HCT116 (cell line): ENCODE results near the gene CCDC116. TPM values are rescaled to one million over a fixed set of nuclear protein-coding genes. Genes with fewer than 3 reads are reported as not detected.

ENCODE experiments used
- ATAC-seq: fragments of 200-7000 bp; cut with Tn5 transposase; 2 replicates; pipeline ENCODE4 v1.9.1; 2020; ENCODE audit warnings: mild to moderate bottlenecking, moderate library complexity
- BruUV-seq: library from RNA; stranded (reverse); fragments of 400-500 nt; replicated peaks from 2 replicates; lab custom pipeline; 2021; lab: Mats Ljungman, UMichigan
- CTCF ChIA-PET: fragments of 300-600 bp; sonication (Branson Sonifier 250); formaldehyde crosslinking; loops from one replicate; lab custom pipeline; 2021; ENCODE audit warnings: antibody characterized with exemption; lab: Charles Lee
- POLR2A ChIA-PET: fragments of 300-600, 350-600 bp; sonication (Branson Sonifier 250); formaldehyde crosslinking; loops from one replicate; lab custom pipeline; 2021; ENCODE audit warnings: antibody characterized with exemption; lab: Charles Lee
- RAD21 ChIA-PET, 2 experiments: fragments of 300-600 bp; sonication (Branson Sonifier 250); formaldehyde crosslinking; loops; one replicate each; lab custom pipeline; 2023; ENCODE audit warnings: low total read pairs in 2 of 2; ENCODE audit not compliant: uncharacterized antibody in 2 of 2, unreplicated experiment in 2 of 2, low non-redundant PET in 1 of 2; lab: Charles Lee
- DNase-seq: peaks from one replicate; pipeline ENCODE4 v3.0.0-alpha.2; 2010; ENCODE audit warnings: low read depth, low spot score
- H2AFZ ChIP-seq: fragments of 200-600 bp; shearing (Covaris generic), sonication (generic); 2 replicates; pipeline ENCODE4 v1.6.1; 2017; ENCODE audit warnings: low read depth, mixed run types, mixed read lengths, antibody characterized with exemption, low read length; ENCODE audit not compliant: poor library complexity, severe bottlenecking
- H3K27ac ChIP-seq: 2 replicates; pipeline ENCODE4 v1.5.1; 2012; ENCODE audit warnings: low read depth, low read length
- H3K27me3 ChIP-seq: fragments of 200-600 bp; sonication (generic); 2 replicates; pipeline ENCODE4 v1.6.1; 2016; ENCODE audit warnings: mixed run types, low read length, mixed read lengths; ENCODE audit not compliant: insufficient read depth
- H3K36me3 ChIP-seq, 2 experiments: fragments of 200-500 bp in 1 of 2; fragments of 200-600 bp in 1 of 2; sonication (Bioruptor generic) in 1 of 2; sonication (generic) in 1 of 2; 2 replicates each; pipeline versions ENCODE4 v1.5.1 to v1.6.1; 2014 to 2016; ENCODE audit warnings: low read length in 2 of 2, inconsistent platforms in 1 of 2, mixed read lengths in 1 of 2, mixed run types in 1 of 2; ENCODE audit not compliant: insufficient read depth in 2 of 2, control insufficient read depth in 1 of 2
- H3K4me1 ChIP-seq, 2 experiments: fragments of 200-600 bp in 1 of 2; sonication (generic) in 1 of 2; 2 replicates each; pipeline versions ENCODE4 v1.5.1 to v1.6.1; 2012 to 2017; ENCODE audit warnings: low read length in 2 of 2, inconsistent platforms in 1 of 2, mild to moderate bottlenecking in 1 of 2, mixed read lengths in 1 of 2, mixed run types in 1 of 2, moderate library complexity in 1 of 2; ENCODE audit not compliant: insufficient read depth in 2 of 2, control insufficient read depth in 1 of 2
- H3K4me2 ChIP-seq: fragments of 200-600 bp; sonication (generic); 2 replicates; pipeline ENCODE4 v1.6.1; 2017; ENCODE audit warnings: mixed run types, low read length, mixed read lengths
- H3K4me3 ChIP-seq, 2 experiments: fragments of 200-600 bp in 1 of 2; sonication (generic) in 1 of 2; replicated peaks in 1 of 2; 2 replicates each; pipeline ENCODE4 v1.5.1; 2011 to 2016; ENCODE audit warnings: low read length in 2 of 2, control low read depth in 1 of 2, low read depth in 1 of 2, mild to moderate bottlenecking in 1 of 2, mixed read lengths in 1 of 2, mixed run types in 1 of 2
- H3K79me2 ChIP-seq: fragments of 200-600 bp; sonication (generic); 2 replicates; pipeline ENCODE4 v1.6.1; 2017; ENCODE audit warnings: mild to moderate bottlenecking, mixed run types, low read length, moderate library complexity, mixed read lengths; ENCODE audit not compliant: insufficient read depth
- H3K9ac ChIP-seq: fragments of 200-600 bp; sonication (generic); 2 replicates; pipeline ENCODE4 v1.6.1; 2016; ENCODE audit warnings: low read length, mixed read lengths
- H3K9me2 ChIP-seq: fragments of 200-600 bp; sonication (generic), shearing (Covaris generic); 2 replicates; pipeline ENCODE4 v1.6.1; 2017; ENCODE audit warnings: mixed run types, mild to moderate bottlenecking, moderate library complexity; ENCODE audit not compliant: insufficient read depth
- H3K9me3 ChIP-seq, 2 experiments: fragments of 200-500 bp in 1 of 2; fragments of 200-600 bp in 1 of 2; sonication (Bioruptor generic) in 1 of 2; sonication (generic) in 1 of 2; 2 replicates each; pipeline ENCODE4 v1.6.1; 2014 to 2017; ENCODE audit warnings: low read length in 2 of 2, mixed read lengths in 2 of 2, inconsistent platforms in 1 of 2, low read depth in 1 of 2, mild to moderate bottlenecking in 1 of 2, mixed run types in 1 of 2, moderate library complexity in 1 of 2; ENCODE audit not compliant: control insufficient read depth in 1 of 2, insufficient read depth in 1 of 2
- H4K20me1 ChIP-seq: fragments of 200-600 bp; sonication (generic), shearing (Covaris generic); 2 replicates; pipeline ENCODE4 v1.6.1; 2017; ENCODE audit warnings: mixed run types, mild to moderate bottlenecking, moderate library complexity; ENCODE audit not compliant: insufficient read depth
- ATF3 ChIP-seq: IDR thresholded peaks from 2 replicates; pipeline ENCODE4 v1.6.1; 2012
- CBX3 ChIP-seq: IDR thresholded peaks from 2 replicates; pipeline ENCODE4 v1.6.1; 2012; ENCODE audit warnings: low read depth
- CEBPB ChIP-seq: IDR thresholded peaks from 2 replicates; pipeline ENCODE4 v1.6.1; 2012; ENCODE audit warnings: low read depth
- CTCF ChIP-seq, 3 experiments: fragments of 200-600 bp in 1 of 3; sonication (generic) in 1 of 3; IDR thresholded peaks in 2 of 3; conservative IDR thresholded peaks in 1 of 3; 2 replicates each; pipeline ENCODE4 v1.5.1; 2012 to 2017; ENCODE audit warnings: low read depth in 2 of 3, low read length in 2 of 3, antibody characterized with exemption in 1 of 3, borderline replicate concordance in 1 of 3, control low read depth in 1 of 3, mild to moderate bottlenecking in 1 of 3, mixed read lengths in 1 of 3, mixed run types in 1 of 3, moderate library complexity in 1 of 3; ENCODE audit not compliant: insufficient read depth in 1 of 3
- ELF1 ChIP-seq: IDR thresholded peaks from 2 replicates; pipeline ENCODE4 v1.6.1; 2012; ENCODE audit warnings: low read depth, borderline replicate concordance
- EZH2 ChIP-seq: fragments of 200-600 bp; sonication (generic); IDR thresholded peaks from 2 replicates; pipeline ENCODE4 v1.6.1; 2017; ENCODE audit warnings: antibody characterized with exemption, mixed run types
- EZH2phosphoT487 ChIP-seq: fragments of 200-600 bp; IDR thresholded peaks from 2 replicates; pipeline ENCODE4 v1.6.1; 2018; ENCODE audit warnings: antibody characterized with exemption, borderline replicate concordance
- JUND ChIP-seq: IDR thresholded peaks from 2 replicates; pipeline ENCODE4 v1.6.1; 2012
- MAX ChIP-seq: IDR thresholded peaks from 2 replicates; pipeline ENCODE4 v1.6.1; 2012
- POLR2AphosphoS5 ChIP-seq: IDR thresholded peaks from 2 replicates; pipeline ENCODE4 v1.6.1; 2011; ENCODE audit warnings: mild to moderate bottlenecking, low read depth, low read length, moderate library complexity
- SP1 ChIP-seq: IDR thresholded peaks from 2 replicates; pipeline ENCODE4 v1.6.1; 2012; ENCODE audit warnings: low read depth
- SRF ChIP-seq: IDR thresholded peaks from 2 replicates; pipeline ENCODE4 v1.6.1; 2012; ENCODE audit warnings: low read depth
- TCF7L2 ChIP-seq: IDR thresholded peaks from 2 replicates; pipeline ENCODE4 v1.7.0; 2011; ENCODE audit warnings: borderline replicate concordance, inconsistent platforms; ENCODE audit not compliant: insufficient read depth, insufficient read length; ENCODE audit errors: extremely low read depth
- YY1 ChIP-seq: IDR thresholded peaks from 2 replicates; pipeline ENCODE4 v1.6.1; 2011; ENCODE audit warnings: low read length, low read depth, moderate library complexity, mild to moderate bottlenecking; ENCODE audit not compliant: insufficient replicate concordance; ENCODE audit errors: extremely low read depth
- ZFX ChIP-seq: fragments of 450-650 bp; IDR thresholded peaks from 2 replicates; pipeline ENCODE4 v1.6.1; 2017
- intact Hi-C: fragments of 100-400 bp; cut with micrococcal nuclease; formaldehyde crosslinking; loops from 2 replicates; pipeline ENCODE4 v1.10.0; 2022
- total RNA-seq: library from RNA; stranded (reverse); gene quantifications from one replicate; pipeline ENCODE4 v1.2.1, GENCODE V29; 2021; ENCODE audit not compliant: unreplicated experiment

Gene CCDC116
- total RNA-seq, 1 experiment from 2014 or later: 0.66 TPM

GRCh38 chr22:21672107-21672629 lies 39.6 kb downstream of the CCDC116 start:
- no peak overlapping the region for H2AFZ ChIP-seq
- RAD21 ChIA-PET: no interaction called here
- H3K9me2 ChIP-seq: no peaks in the 10 kb centered on the region
- intact Hi-C loops: no loop called here
- H3K27ac ChIP-seq: no peak overlapping the region
- no peak overlapping the region for H3K4me3 ChIP-seq
- DNase-seq (no peak), ATAC-seq (no peak)
- POLR2A ChIA-PET: no interaction called here
- H3K27me3 ChIP-seq: no peaks in the 10 kb centered on the region
- peaks cover 29% of the 10 kb centered on the region for H3K79me2 ChIP-seq
- CTCF ChIA-PET: no interaction called here
- BruUV-seq: no TSS peak
- no peak overlapping the region for H3K9ac ChIP-seq
- H3K4me1 ChIP-seq: peaks cover 3 to 4% of the 10 kb centered on the region in 2 experiments; a peak in 2 of 4 replicates
- H3K4me2 ChIP-seq: no peak overlapping the region
- no peaks in the 10 kb centered on the region for H4K20me1 ChIP-seq
- TF ChIP-seq CTCF (IDR thresholded peaks at IDR 0.05 in 2 of 3, conservative IDR thresholded peaks at IDR 0.05 in 1 of 3; ENCODE audit: borderline replicate concordance in 1 of 3, insufficient read depth in 1 of 3, low read depth in 2 of 3, low read length in 2 of 3) (no peak), JUND (no peak), ZFX (no peak), MAX (no peak), ATF3 (no peak), CBX3 (no peak), EZH2 (no peak), EZH2phosphoT487 (no peak), SP1 (no peak), ELF1 (no peak), CEBPB (no peak), POLR2AphosphoS5 (no peak), YY1 (no peak), SRF (no peak), TCF7L2 (no peak)
- H3K9me3 ChIP-seq: no peaks in the 10 kb centered on the region
- H3K36me3 ChIP-seq: peaks cover 21 to 33% of the 10 kb centered on the region in 2 experiments; a peak in 3 of 4 replicates
